GM19035 (cell line): Measurements from ENCODE around the gene SSX2IP.
A peak's percentile ranks its signal among the peaks of the same experiment; 100 is the strongest.

Source experiments
- ATAC-seq: cut with Tn5 transposase; IDR thresholded peaks from one replicate; pipeline ENCODE4 v1.9.1; 2021; ENCODE audit not compliant: unreplicated experiment

SSX2IP gene

GRCh38 chr1:84711869-84712268 is 21.6 kb upstream of the SSX2IP start:
- no peak for ATAC-seq

- ATAC-seq, result no peak
These were observed 20.9 kb upstream of the SSX2IP start for GRCh38 chr1:84711121-84711520.

- no peak for ATAC-seq
These were observed 18.9 kb upstream of the SSX2IP start for GRCh38 chr1:84709131-84709530.

- no peak for ATAC-seq
These were observed 17.8 kb upstream of the SSX2IP start for GRCh38 chr1:84708031-84708430.

- ATAC-seq, result no peak
These were observed 15.3 kb upstream of the SSX2IP start for GRCh38 chr1:84705513-84705912.

GRCh38 chr1:84704872-84705417 is 14.7 kb upstream of the SSX2IP start:
- ATAC-seq, result no peak

- ATAC-seq, result no peak
These were observed 13.2 kb upstream of the SSX2IP start for GRCh38 chr1:84703431-84703830.

- ATAC-seq, result no peak
These were observed 11.9 kb upstream of the SSX2IP start for GRCh38 chr1:84702143-84702542.

- ATAC-seq, result no peak
These were observed 11.1 kb upstream of the SSX2IP start for GRCh38 chr1:84701376-84701775.

GRCh38 chr1:84700070-84700469 is 9.8 kb upstream of the SSX2IP start:
- ATAC-seq, result no peak

GRCh38 chr1:84698151-84699110 is 8.2 kb upstream of the SSX2IP start:
- ATAC-seq, result no peak

GRCh38 chr1:84693785-84694184 is 3.5 kb upstream of the SSX2IP start:
- ATAC-seq, result no peak

- no peak for ATAC-seq
These were observed 2.7 kb upstream of the SSX2IP start for GRCh38 chr1:84693005-84693404.

- no peak for ATAC-seq
These were observed 2.1 kb upstream of the SSX2IP start for GRCh38 chr1:84692391-84692790.

GRCh38 chr1:84691122-84691783 is 992 bp upstream of the SSX2IP start:
- no peak for ATAC-seq

- peak; percentile 35 for ATAC-seq
These were observed 506 bp downstream of the SSX2IP start for GRCh38 chr1:84689514-84690396.

GRCh38 chr1:84688463-84689061 is 1.7 kb downstream of the SSX2IP start:
- ATAC-seq, result no peak

- ATAC-seq, result no peak
These were observed 2.4 kb downstream of the SSX2IP start for GRCh38 chr1:84687714-84688462.

GRCh38 chr1:84686223-84686622 is 4.0 kb downstream of the SSX2IP start:
- ATAC-seq, result no peak

GRCh38 chr1:84683508-84683907 is 6.8 kb downstream of the SSX2IP start:
- no peak for ATAC-seq
